MM.1S (cell line): Measurements from ENCODE around the gene KSR1.
"Not testable (repeated sequence)": the region's sequence is repeated elsewhere in the genome, so short reads cannot be mapped to it uniquely, and the experiment has no call there.

ENCODE experiments used
- DNase-seq: peaks from one replicate; pipeline ENCODE4 v3.0.0-alpha.2; 2015
- H2AFZ ChIP-seq: fragments of 300-600 bp; sonication (generic); 2 replicates; pipeline ENCODE4 v1.6.0; 2016; ENCODE audit warnings: antibody characterized with exemption, low read length
- H3F3A ChIP-seq: fragments of 300-600 bp; sonication (generic); 2 replicates; pipeline ENCODE4 v1.6.1; 2016; ENCODE audit warnings: mild to moderate bottlenecking, antibody characterized with exemption, low read length, moderate library complexity, mixed read lengths; ENCODE audit not compliant: insufficient read depth
- H3K27ac ChIP-seq: fragments of 300-600 bp; sonication (generic); 2 replicates; pipeline ENCODE4 v1.5.1; 2016; ENCODE audit warnings: mild to moderate bottlenecking, low read length
- H3K27me3 ChIP-seq: fragments of 300-600 bp; sonication (generic); replicated peaks from 2 replicates; pipeline ENCODE4 v1.6.0; 2016; ENCODE audit warnings: low read length; ENCODE audit not compliant: insufficient read depth
- H3K36me3 ChIP-seq: fragments of 300-600 bp; sonication (generic); replicated peaks from 2 replicates; pipeline ENCODE4 v1.6.1; 2016; ENCODE audit warnings: mild to moderate bottlenecking, low read length, mixed read lengths; ENCODE audit not compliant: insufficient read depth
- H3K4me1 ChIP-seq: fragments of 300-600 bp; sonication (generic); 2 replicates; pipeline ENCODE4 v1.6.1; 2016; ENCODE audit warnings: low read length, mixed read lengths
- H3K4me2 ChIP-seq: fragments of 300-600 bp; sonication (generic); 2 replicates; pipeline ENCODE4 v1.6.0; 2016; ENCODE audit warnings: low read depth, low read length
- H3K4me3 ChIP-seq: fragments of 300-600 bp; sonication (generic); 2 replicates; pipeline ENCODE4 v1.5.1; 2016; ENCODE audit warnings: low read length, mixed read lengths
- H3K79me2 ChIP-seq: fragments of 300-600 bp; sonication (generic); 2 replicates; pipeline ENCODE4 v1.6.1; 2016; ENCODE audit warnings: mixed run types, low read length, mixed read lengths
- H3K9ac ChIP-seq: fragments of 300-600 bp; sonication (generic); 2 replicates; pipeline ENCODE4 v1.6.1; 2016; ENCODE audit warnings: low read length, mixed read lengths
- H3K9me2 ChIP-seq: fragments of 300-600 bp; sonication (generic); replicated peaks from 2 replicates; pipeline ENCODE4 v1.6.1; 2016; ENCODE audit warnings: mild to moderate bottlenecking, low read length, mixed read lengths; ENCODE audit not compliant: insufficient read depth
- H3K9me3 ChIP-seq: fragments of 300-600 bp; sonication (generic); replicated peaks from 2 replicates; pipeline ENCODE4 v1.6.1; 2016; ENCODE audit warnings: mild to moderate bottlenecking, low read length, mixed read lengths; ENCODE audit not compliant: insufficient read depth
- H4K20me1 ChIP-seq: fragments of 300-600 bp; sonication (generic); 2 replicates; pipeline ENCODE4 v1.6.1; 2016; ENCODE audit warnings: mild to moderate bottlenecking, low read length, moderate library complexity, mixed read lengths; ENCODE audit not compliant: insufficient read depth
- CTCF ChIP-seq: fragments of 300-600 bp; sonication (generic); IDR thresholded peaks from 2 replicates; pipeline ENCODE4 v1.5.1; 2016; ENCODE audit warnings: antibody characterized with exemption, low read length, mixed read lengths
- EZH2 ChIP-seq: fragments of 300-600 bp; sonication (generic); optimal IDR thresholded peaks from 2 replicates; pipeline ENCODE3; 2017; ENCODE audit warnings: low read depth, mild to moderate bottlenecking, antibody characterized with exemption, low read length, mixed read lengths
- EZH2phosphoT487 ChIP-seq: fragments of 300-600 bp; sonication (generic); IDR thresholded peaks from 2 replicates; pipeline ENCODE4 v1.6.1; 2018; ENCODE audit warnings: antibody characterized with exemption, low read length

Gene KSR1

GRCh38 chr17:27445971-27446370, 10.3 kb upstream of the KSR1 start:
- H3K36me3 ChIP-seq = no peaks in the 10 kb centered on the region
- no peak overlapping the region for H3K4me3 ChIP-seq
- no peaks in the 10 kb centered on the region for H3K9me2 ChIP-seq
- DNase-seq = no peak
- H3K9me3 ChIP-seq = no peaks in the 10 kb centered on the region
- TF ChIP-seq EZH2 = no peak
- no peak for TF ChIP-seq CTCF
- no peak for TF ChIP-seq EZH2phosphoT487
- H3F3A ChIP-seq = no peaks in the 10 kb centered on the region
- H3K27ac ChIP-seq = no peak overlapping the region
- H3K9ac ChIP-seq = no peak overlapping the region
- H3K4me1 ChIP-seq = no peaks in the 10 kb centered on the region
- H4K20me1 ChIP-seq = no peaks in the 10 kb centered on the region
- no peaks in the 10 kb centered on the region for H3K27me3 ChIP-seq
- H3K79me2 ChIP-seq = no peaks in the 10 kb centered on the region
- H3K4me2 ChIP-seq = no peak overlapping the region
- H2AFZ ChIP-seq = no peak overlapping the region

GRCh38 chr17:27446569-27447301, 9.5 kb upstream of the KSR1 start:
- no peak overlapping the region for H3K4me3 ChIP-seq
- H2AFZ ChIP-seq = no peak overlapping the region
- H4K20me1 ChIP-seq = no peaks in the 10 kb centered on the region
- no peak overlapping the region for H3K4me2 ChIP-seq
- no peak for DNase-seq
- no peak for TF ChIP-seq CTCF
- TF ChIP-seq EZH2phosphoT487 = no peak
- TF ChIP-seq EZH2 = no peak
- H3K27me3 ChIP-seq = no peaks in the 10 kb centered on the region
- no peaks in the 10 kb centered on the region for H3K79me2 ChIP-seq
- no peaks in the 10 kb centered on the region for H3K9me2 ChIP-seq
- no peaks in the 10 kb centered on the region for H3K36me3 ChIP-seq
- H3K9me3 ChIP-seq = no peaks in the 10 kb centered on the region
- H3K9ac ChIP-seq = no peak overlapping the region
- H3F3A ChIP-seq = no peaks in the 10 kb centered on the region
- no peak overlapping the region for H3K27ac ChIP-seq
- H3K4me1 ChIP-seq = no peaks in the 10 kb centered on the region

- H3K4me3 ChIP-seq, H3K4me1 ChIP-seq, H3K36me3 ChIP-seq, H3K9ac ChIP-seq, H3K9me3 ChIP-seq, H3K27me3 ChIP-seq, H3F3A ChIP-seq, H3K27ac ChIP-seq, H3K9me2 ChIP-seq, H3K4me2 ChIP-seq, H3K79me2 ChIP-seq, DNase-seq, H4K20me1 ChIP-seq, H2AFZ ChIP-seq: not testable (repeated sequence)
These were observed 7.7 kb upstream of the KSR1 start for GRCh38 chr17:27448534-27448933.

DNA sequence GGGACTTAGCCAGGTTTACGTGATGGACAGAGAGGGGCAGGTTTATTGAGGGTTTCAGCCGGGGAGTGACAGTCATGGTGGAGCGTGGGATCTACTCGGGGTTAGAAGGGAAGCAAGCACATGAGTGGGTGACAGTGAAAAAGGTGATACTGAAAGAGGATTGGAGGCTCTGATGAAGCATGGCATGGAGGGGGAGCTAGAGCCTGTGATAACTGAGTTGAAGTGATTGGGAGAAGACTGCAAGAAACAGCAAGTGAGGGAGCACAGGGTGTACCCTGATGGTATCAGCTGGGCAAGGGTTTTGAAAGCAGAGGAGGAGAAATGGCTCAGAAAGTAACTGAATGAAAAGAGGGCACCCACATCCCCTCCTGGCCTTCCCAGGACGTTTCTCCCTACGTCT, 6.7 kb upstream of the KSR1 start:
- Histone ChIP-seq H4K20me1 (no peaks in the 10 kb centered on the region), H3K9me3 (no peaks in the 10 kb centered on the region), H3K9me2 (no peaks in the 10 kb centered on the region), H3F3A (no peaks in the 10 kb centered on the region), H3K79me2 (no peaks in the 10 kb centered on the region), H3K4me3 (no peak overlapping the region), H3K27ac (no peak overlapping the region), H2AFZ (no peak overlapping the region), H3K4me2 (no peak overlapping the region), H3K9ac (no peak overlapping the region), H3K27me3 (no peaks in the 10 kb centered on the region), H3K4me1 (no peaks in the 10 kb centered on the region), H3K36me3 (no peaks in the 10 kb centered on the region)
- no peak for DNase-seq
- TF ChIP-seq EZH2 (no peak), EZH2phosphoT487 (no peak), CTCF (no peak)
